WTC11 (cell line): ENCODE measurements around the gene NIFK. TPM values are rescaled to one million over a fixed set of nuclear protein-coding genes. Genes with fewer than 3 reads are reported as not detected.

Experiments
- ATAC-seq: fragments of 200-7000 bp; cut with Tn5 transposase; 2 replicates; pipeline ENCODE4 v1.10.0; 2021; ENCODE audit warnings: mild to moderate bottlenecking, moderate library complexity
- CTCF ChIA-PET: fragments of 300-600 bp; sonication (Branson Sonifier 250); formaldehyde crosslinking; loops from one replicate; lab custom pipeline; 2021; ENCODE audit warnings: antibody characterized with exemption; lab: Charles Lee
- POLR2A ChIA-PET: fragments of 350-600 bp; sonication (Branson Sonifier 250); formaldehyde crosslinking; loops from one replicate; lab custom pipeline; 2021; ENCODE audit warnings: antibody characterized with exemption; lab: Charles Lee
- DNase-seq: peaks from one replicate; pipeline ENCODE4 v3.0.0; 2021; ENCODE audit warnings: low spot score
- H3K27ac Mint-ChIP-seq: 2 replicates; pipeline ENCODE4 v1.8.0; 2021; ENCODE audit warnings: mixed read lengths
- H3K27me3 Mint-ChIP-seq: 2 replicates; pipeline ENCODE4 v1.8.0; 2021; ENCODE audit warnings: low read depth, mild to moderate bottlenecking, moderate library complexity, mixed read lengths
- H3K36me3 Mint-ChIP-seq: 2 replicates; pipeline ENCODE4 v1.8.0; 2021; ENCODE audit warnings: mixed read lengths
- H3K4me1 Mint-ChIP-seq: 2 replicates; pipeline ENCODE4 v1.8.0; 2022; ENCODE audit warnings: mixed read lengths
- H3K4me3 Mint-ChIP-seq: 2 replicates; pipeline ENCODE4 v1.8.0; 2021; ENCODE audit warnings: mild to moderate bottlenecking, moderate library complexity, mixed read lengths
- H3K9me3 Mint-ChIP-seq: 2 replicates; pipeline ENCODE4 v1.8.0; 2021; ENCODE audit warnings: mixed read lengths
- CBFB ChIP-seq: sonication (generic); formaldehyde crosslinking; IDR thresholded peaks from 2 replicates; pipeline ENCODE4 v1.8.1; 2022; ENCODE audit warnings: mild to moderate bottlenecking, low read depth, missing genetic modification reagents
- CREB1 ChIP-seq: sonication (generic); formaldehyde crosslinking; IDR thresholded peaks from 2 replicates; pipeline ENCODE4 v1.8.0; 2023; ENCODE audit warnings: mild to moderate bottlenecking, missing genetic modification reagents
- FOXK1 ChIP-seq: sonication (generic); formaldehyde crosslinking; IDR thresholded peaks from 2 replicates; pipeline ENCODE4 v1.8.0; 2022; ENCODE audit warnings: mild to moderate bottlenecking, moderate library complexity, missing genetic modification reagents
- JUN ChIP-seq: sonication (generic); formaldehyde crosslinking; IDR thresholded peaks from 2 replicates; pipeline ENCODE4 v1.8.0; 2023; ENCODE audit warnings: mild to moderate bottlenecking, missing genetic modification reagents
- KAT7 ChIP-seq: sonication (generic); formaldehyde crosslinking; IDR thresholded peaks from 2 replicates; pipeline ENCODE4 v1.8.1; 2023; ENCODE audit warnings: missing genetic modification reagents, mild to moderate bottlenecking, borderline replicate concordance
- NFYB ChIP-seq: sonication (generic); formaldehyde crosslinking; conservative IDR thresholded peaks from 2 replicates; pipeline ENCODE4 v1.8.0; 2022; ENCODE audit warnings: low read depth, missing genetic modification reagents
- NR3C1 ChIP-seq: sonication (generic); formaldehyde crosslinking; conservative IDR thresholded peaks from 2 replicates; pipeline ENCODE4 v1.8.1; 2023; ENCODE audit warnings: low read depth, mild to moderate bottlenecking, missing genetic modification reagents
- PRRX2 ChIP-seq: fragments of 250-450 bp; sonication (Bioruptor Pico); IDR thresholded peaks from 2 replicates; pipeline ENCODE4 v1.8.0; 2021; ENCODE audit warnings: mild to moderate bottlenecking
- RELA ChIP-seq: sonication (generic); formaldehyde crosslinking; IDR thresholded peaks from 2 replicates; pipeline ENCODE4 v1.8.1; 2022; ENCODE audit warnings: missing genetic modification reagents, mild to moderate bottlenecking, borderline replicate concordance
- SMAD4 ChIP-seq: sonication (generic); formaldehyde crosslinking; IDR thresholded peaks from 2 replicates; pipeline ENCODE4 v1.8.0; 2022; ENCODE audit warnings: mild to moderate bottlenecking, missing genetic modification reagents
- TEAD1 ChIP-seq: sonication (generic); formaldehyde crosslinking; IDR thresholded peaks from 2 replicates; pipeline ENCODE4 v1.8.0; 2022; ENCODE audit warnings: mild to moderate bottlenecking, missing genetic modification reagents
- TEAD4 ChIP-seq: sonication (generic); formaldehyde crosslinking; IDR thresholded peaks from 2 replicates; pipeline ENCODE4 v1.8.0; 2022; ENCODE audit warnings: mild to moderate bottlenecking, missing genetic modification reagents
- ZNF219 ChIP-seq: sonication (generic); formaldehyde crosslinking; IDR thresholded peaks from 2 replicates; pipeline ENCODE4 v1.8.0; 2023; ENCODE audit warnings: missing genetic modification reagents, mild to moderate bottlenecking, borderline replicate concordance
- ZNF317 ChIP-seq: sonication (generic); formaldehyde crosslinking; IDR thresholded peaks from 2 replicates; pipeline ENCODE4 v1.8.1; 2023; ENCODE audit warnings: low read depth, mild to moderate bottlenecking, moderate library complexity, missing genetic modification reagents, borderline replicate concordance
- ZNF416 ChIP-seq: fragments of 250-450 bp; sonication (Bioruptor Pico); IDR thresholded peaks from 2 replicates; pipeline ENCODE4 v1.9.0; 2021; ENCODE audit warnings: mild to moderate bottlenecking, inconsistent platforms
- total RNA-seq: library from RNA; stranded (reverse); gene quantifications from 3 replicates; pipeline ENCODE4 v1.2.3, GENCODE V29; 2021
- TF ChIP-seq, protein P1 (sequence below): sonication (generic); formaldehyde crosslinking; IDR thresholded peaks from 2 replicates; pipeline ENCODE4 v1.8.1; 2022; ENCODE audit warnings: mild to moderate bottlenecking, moderate library complexity, missing genetic modification reagents
- TF ChIP-seq, protein P2 (sequence below): sonication (generic); formaldehyde crosslinking; IDR thresholded peaks from 2 replicates; pipeline ENCODE4 v1.8.0; 2022; ENCODE audit warnings: mild to moderate bottlenecking, missing genetic modification reagents
- TF ChIP-seq, protein P3 (sequence below): sonication (generic); formaldehyde crosslinking; IDR thresholded peaks from 2 replicates; pipeline ENCODE4 v1.8.1; 2022; ENCODE audit warnings: mild to moderate bottlenecking, missing genetic modification reagents, moderate library complexity, borderline replicate concordance
- TF ChIP-seq, protein P4 (sequence below): fragments of 250-450 bp; sonication (Bioruptor Pico); IDR thresholded peaks from 2 replicates; pipeline ENCODE4 v1.9.0; 2021; ENCODE audit warnings: mild to moderate bottlenecking, borderline replicate concordance
- TF ChIP-seq, protein P5 (sequence below): sonication (generic); formaldehyde crosslinking; conservative IDR thresholded peaks from 2 replicates; pipeline ENCODE4 v1.8.1; 2022; ENCODE audit warnings: mild to moderate bottlenecking, missing genetic modification reagents
- TF ChIP-seq, protein P6 (sequence below): fragments of 200-600 bp; IDR thresholded peaks from 2 replicates; pipeline ENCODE4 v1.8.0; 2022; ENCODE audit warnings: antibody characterized with exemption
- TF ChIP-seq, protein P7 (sequence below): sonication (generic); formaldehyde crosslinking; IDR thresholded peaks from 2 replicates; pipeline ENCODE4 v1.8.1; 2023; ENCODE audit warnings: mild to moderate bottlenecking, missing genetic modification reagents, borderline replicate concordance
- TF ChIP-seq, protein P8 (sequence below): sonication (generic); formaldehyde crosslinking; IDR thresholded peaks from 2 replicates; pipeline ENCODE4 v1.8.1; 2023; ENCODE audit warnings: mild to moderate bottlenecking, missing genetic modification reagents, moderate library complexity

The NIFK gene
- total RNA-seq, 1 experiment from 2014 or later, result 91.3 TPM

DNA sequence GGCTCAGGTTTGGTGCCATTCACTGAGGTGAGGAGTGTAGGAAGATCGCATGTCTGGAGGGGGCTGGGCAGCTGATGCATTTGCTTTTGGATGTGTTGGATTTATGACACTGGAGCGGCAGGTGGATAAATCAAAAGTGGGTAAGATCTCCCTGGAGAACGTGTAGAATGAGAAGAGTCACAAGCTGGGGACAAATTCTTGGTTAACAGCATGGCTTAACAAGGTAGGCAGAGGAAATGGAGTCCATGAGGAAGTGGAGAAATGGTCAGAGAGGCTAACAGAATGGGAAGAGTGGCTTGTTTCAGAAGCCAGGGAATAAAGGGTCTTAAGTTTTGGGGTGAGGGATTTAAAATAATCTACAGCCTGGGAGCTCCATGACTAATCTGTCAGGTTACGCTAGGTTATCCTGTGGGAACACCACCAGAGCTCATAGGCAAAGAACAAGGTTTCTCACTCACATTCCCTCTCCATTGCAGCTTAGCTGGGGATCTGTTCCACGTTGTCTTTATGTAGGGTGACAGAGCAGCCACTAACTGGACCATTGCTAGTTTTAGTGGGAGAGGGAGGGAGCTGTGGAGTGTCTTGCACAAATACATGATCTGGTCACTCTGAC lies 31.6 kb upstream of the NIFK start (continued):
- TF ChIP-seq, protein P1, sequence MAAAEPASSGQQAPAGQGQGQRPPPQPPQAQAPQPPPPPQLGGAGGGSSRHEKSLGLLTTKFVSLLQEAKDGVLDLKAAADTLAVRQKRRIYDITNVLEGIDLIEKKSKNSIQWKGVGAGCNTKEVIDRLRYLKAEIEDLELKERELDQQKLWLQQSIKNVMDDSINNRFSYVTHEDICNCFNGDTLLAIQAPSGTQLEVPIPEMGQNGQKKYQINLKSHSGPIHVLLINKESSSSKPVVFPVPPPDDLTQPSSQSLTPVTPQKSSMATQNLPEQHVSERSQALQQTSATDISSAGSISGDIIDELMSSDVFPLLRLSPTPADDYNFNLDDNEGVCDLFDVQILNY, result no peak
- TF ChIP-seq ZNF219, result no peak
- TF ChIP-seq RELA (CRISPR knock-in tag), result no peak
- TF ChIP-seq CREB1, result no peak
- TF ChIP-seq ZNF416 (CRISPR knock-in tag), result no peak
- TF ChIP-seq NFYB (CRISPR knock-in tag), result no peak

DNA sequence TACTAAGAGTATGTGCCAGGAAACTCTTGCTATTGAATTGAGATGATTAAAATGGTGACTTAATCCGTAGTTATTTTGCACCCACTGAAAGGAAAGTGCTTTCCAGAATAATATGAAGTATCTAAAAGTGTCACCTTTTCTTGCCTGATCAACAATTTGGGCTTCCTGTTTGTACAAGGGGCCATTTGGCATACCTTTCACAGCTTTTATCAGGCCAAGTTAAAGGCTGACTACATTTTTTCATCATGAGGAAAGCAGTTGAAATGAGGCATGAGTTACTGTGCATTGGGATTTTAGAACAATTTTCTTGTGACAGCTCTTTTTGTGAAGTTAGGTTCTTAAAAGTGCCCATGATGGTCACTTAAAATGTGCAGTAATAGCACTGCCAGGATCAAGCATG lies 29.9 kb upstream of the NIFK start:
- Mint-ChIP-seq H3K27me3 (no peaks in the 10 kb centered on the region), H3K9me3 (no peaks in the 10 kb centered on the region), H3K27ac (no peak overlapping the region), H3K4me3 (no peak overlapping the region), H3K4me1 (no peaks in the 10 kb centered on the region), H3K36me3 (peaks cover 67% of the 10 kb centered on the region)
- DNase-seq, result no peak
- POLR2A ChIA-PET, result no interaction called here
- TF ChIP-seq CBFB (CRISPR knock-in tag) (no peak), PRRX2 (no peak), TEAD4 (CRISPR knock-in tag) (no peak), JUN (no peak), NR3C1 (CRISPR knock-in tag) (no peak), ZNF317 (CRISPR knock-in tag) (no peak), KAT7 (CRISPR knock-in tag) (no peak), FOXK1 (CRISPR knock-in tag) (no peak), SMAD4 (CRISPR knock-in tag) (no peak), TEAD1 (no peak)
- TF ChIP-seq, protein P2, sequence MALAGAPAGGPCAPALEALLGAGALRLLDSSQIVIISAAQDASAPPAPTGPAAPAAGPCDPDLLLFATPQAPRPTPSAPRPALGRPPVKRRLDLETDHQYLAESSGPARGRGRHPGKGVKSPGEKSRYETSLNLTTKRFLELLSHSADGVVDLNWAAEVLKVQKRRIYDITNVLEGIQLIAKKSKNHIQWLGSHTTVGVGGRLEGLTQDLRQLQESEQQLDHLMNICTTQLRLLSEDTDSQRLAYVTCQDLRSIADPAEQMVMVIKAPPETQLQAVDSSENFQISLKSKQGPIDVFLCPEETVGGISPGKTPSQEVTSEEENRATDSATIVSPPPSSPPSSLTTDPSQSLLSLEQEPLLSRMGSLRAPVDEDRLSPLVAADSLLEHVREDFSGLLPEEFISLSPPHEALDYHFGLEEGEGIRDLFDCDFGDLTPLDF, result no peak
- TF ChIP-seq, protein P3, sequence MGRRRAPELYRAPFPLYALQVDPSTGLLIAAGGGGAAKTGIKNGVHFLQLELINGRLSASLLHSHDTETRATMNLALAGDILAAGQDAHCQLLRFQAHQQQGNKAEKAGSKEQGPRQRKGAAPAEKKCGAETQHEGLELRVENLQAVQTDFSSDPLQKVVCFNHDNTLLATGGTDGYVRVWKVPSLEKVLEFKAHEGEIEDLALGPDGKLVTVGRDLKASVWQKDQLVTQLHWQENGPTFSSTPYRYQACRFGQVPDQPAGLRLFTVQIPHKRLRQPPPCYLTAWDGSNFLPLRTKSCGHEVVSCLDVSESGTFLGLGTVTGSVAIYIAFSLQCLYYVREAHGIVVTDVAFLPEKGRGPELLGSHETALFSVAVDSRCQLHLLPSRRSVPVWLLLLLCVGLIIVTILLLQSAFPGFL (CRISPR knock-in tag), result no peak
- TF ChIP-seq, protein P4, sequence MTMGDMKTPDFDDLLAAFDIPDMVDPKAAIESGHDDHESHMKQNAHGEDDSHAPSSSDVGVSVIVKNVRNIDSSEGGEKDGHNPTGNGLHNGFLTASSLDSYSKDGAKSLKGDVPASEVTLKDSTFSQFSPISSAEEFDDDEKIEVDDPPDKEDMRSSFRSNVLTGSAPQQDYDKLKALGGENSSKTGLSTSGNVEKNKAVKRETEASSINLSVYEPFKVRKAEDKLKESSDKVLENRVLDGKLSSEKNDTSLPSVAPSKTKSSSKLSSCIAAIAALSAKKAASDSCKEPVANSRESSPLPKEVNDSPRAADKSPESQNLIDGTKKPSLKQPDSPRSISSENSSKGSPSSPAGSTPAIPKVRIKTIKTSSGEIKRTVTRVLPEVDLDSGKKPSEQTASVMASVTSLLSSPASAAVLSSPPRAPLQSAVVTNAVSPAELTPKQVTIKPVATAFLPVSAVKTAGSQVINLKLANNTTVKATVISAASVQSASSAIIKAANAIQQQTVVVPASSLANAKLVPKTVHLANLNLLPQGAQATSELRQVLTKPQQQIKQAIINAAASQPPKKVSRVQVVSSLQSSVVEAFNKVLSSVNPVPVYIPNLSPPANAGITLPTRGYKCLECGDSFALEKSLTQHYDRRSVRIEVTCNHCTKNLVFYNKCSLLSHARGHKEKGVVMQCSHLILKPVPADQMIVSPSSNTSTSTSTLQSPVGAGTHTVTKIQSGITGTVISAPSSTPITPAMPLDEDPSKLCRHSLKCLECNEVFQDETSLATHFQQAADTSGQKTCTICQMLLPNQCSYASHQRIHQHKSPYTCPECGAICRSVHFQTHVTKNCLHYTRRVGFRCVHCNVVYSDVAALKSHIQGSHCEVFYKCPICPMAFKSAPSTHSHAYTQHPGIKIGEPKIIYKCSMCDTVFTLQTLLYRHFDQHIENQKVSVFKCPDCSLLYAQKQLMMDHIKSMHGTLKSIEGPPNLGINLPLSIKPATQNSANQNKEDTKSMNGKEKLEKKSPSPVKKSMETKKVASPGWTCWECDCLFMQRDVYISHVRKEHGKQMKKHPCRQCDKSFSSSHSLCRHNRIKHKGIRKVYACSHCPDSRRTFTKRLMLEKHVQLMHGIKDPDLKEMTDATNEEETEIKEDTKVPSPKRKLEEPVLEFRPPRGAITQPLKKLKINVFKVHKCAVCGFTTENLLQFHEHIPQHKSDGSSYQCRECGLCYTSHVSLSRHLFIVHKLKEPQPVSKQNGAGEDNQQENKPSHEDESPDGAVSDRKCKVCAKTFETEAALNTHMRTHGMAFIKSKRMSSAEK (CRISPR knock-in tag), result no peak
- TF ChIP-seq, protein P5, sequence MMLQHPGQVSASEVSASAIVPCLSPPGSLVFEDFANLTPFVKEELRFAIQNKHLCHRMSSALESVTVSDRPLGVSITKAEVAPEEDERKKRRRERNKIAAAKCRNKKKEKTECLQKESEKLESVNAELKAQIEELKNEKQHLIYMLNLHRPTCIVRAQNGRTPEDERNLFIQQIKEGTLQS (CRISPR knock-in tag), result no peak
- TF ChIP-seq, protein P6, sequence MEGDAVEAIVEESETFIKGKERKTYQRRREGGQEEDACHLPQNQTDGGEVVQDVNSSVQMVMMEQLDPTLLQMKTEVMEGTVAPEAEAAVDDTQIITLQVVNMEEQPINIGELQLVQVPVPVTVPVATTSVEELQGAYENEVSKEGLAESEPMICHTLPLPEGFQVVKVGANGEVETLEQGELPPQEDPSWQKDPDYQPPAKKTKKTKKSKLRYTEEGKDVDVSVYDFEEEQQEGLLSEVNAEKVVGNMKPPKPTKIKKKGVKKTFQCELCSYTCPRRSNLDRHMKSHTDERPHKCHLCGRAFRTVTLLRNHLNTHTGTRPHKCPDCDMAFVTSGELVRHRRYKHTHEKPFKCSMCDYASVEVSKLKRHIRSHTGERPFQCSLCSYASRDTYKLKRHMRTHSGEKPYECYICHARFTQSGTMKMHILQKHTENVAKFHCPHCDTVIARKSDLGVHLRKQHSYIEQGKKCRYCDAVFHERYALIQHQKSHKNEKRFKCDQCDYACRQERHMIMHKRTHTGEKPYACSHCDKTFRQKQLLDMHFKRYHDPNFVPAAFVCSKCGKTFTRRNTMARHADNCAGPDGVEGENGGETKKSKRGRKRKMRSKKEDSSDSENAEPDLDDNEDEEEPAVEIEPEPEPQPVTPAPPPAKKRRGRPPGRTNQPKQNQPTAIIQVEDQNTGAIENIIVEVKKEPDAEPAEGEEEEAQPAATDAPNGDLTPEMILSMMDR, result no peak
- TF ChIP-seq, protein P7, sequence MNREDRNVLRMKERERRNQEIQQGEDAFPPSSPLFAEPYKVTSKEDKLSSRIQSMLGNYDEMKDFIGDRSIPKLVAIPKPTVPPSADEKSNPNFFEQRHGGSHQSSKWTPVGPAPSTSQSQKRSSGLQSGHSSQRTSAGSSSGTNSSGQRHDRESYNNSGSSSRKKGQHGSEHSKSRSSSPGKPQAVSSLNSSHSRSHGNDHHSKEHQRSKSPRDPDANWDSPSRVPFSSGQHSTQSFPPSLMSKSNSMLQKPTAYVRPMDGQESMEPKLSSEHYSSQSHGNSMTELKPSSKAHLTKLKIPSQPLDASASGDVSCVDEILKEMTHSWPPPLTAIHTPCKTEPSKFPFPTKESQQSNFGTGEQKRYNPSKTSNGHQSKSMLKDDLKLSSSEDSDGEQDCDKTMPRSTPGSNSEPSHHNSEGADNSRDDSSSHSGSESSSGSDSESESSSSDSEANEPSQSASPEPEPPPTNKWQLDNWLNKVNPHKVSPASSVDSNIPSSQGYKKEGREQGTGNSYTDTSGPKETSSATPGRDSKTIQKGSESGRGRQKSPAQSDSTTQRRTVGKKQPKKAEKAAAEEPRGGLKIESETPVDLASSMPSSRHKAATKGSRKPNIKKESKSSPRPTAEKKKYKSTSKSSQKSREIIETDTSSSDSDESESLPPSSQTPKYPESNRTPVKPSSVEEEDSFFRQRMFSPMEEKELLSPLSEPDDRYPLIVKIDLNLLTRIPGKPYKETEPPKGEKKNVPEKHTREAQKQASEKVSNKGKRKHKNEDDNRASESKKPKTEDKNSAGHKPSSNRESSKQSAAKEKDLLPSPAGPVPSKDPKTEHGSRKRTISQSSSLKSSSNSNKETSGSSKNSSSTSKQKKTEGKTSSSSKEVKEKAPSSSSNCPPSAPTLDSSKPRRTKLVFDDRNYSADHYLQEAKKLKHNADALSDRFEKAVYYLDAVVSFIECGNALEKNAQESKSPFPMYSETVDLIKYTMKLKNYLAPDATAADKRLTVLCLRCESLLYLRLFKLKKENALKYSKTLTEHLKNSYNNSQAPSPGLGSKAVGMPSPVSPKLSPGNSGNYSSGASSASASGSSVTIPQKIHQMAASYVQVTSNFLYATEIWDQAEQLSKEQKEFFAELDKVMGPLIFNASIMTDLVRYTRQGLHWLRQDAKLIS (CRISPR knock-in tag), result no peak
- TF ChIP-seq, protein P8, sequence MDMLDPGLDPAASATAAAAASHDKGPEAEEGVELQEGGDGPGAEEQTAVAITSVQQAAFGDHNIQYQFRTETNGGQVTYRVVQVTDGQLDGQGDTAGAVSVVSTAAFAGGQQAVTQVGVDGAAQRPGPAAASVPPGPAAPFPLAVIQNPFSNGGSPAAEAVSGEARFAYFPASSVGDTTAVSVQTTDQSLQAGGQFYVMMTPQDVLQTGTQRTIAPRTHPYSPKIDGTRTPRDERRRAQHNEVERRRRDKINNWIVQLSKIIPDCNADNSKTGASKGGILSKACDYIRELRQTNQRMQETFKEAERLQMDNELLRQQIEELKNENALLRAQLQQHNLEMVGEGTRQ (CRISPR knock-in tag), result no peak
- CTCF ChIA-PET, result no interaction called here
- ATAC-seq, result no peak
